ENCODE data around the gene RET.

Gene RET

DNA sequence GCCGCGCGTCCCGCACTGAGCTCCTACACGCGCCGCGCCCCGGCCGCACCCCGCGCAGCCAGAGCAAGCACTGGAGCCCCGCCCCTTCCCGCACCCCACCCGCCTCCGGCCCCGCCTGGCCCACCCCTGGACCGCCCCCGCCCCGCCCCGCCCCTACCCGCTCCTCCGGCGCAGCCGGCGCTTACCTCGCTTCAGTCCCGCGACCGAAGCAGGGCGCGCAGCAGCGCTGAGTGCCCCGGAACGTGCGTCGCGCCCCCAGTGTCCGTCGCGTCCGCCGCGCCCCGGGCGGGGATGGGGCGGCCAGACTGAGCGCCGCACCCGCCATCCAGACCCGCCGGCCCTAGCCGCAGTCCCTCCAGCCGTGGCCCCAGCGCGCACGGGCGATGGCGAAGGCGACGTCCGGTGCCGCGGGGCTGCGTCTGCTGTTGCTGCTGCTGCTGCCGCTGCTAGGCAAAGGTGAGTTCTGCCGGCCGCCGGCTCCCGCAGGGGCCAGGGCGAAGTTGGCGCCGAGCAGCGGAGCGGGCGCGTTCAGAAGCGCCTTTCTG is at the start of gene RET:
RET (plus strand) TSS at position 194 of the 545 bp plus-strand sequence; CDS start at position 384, 190 bp downstream.
- no peak for DNase-seq

DNA sequence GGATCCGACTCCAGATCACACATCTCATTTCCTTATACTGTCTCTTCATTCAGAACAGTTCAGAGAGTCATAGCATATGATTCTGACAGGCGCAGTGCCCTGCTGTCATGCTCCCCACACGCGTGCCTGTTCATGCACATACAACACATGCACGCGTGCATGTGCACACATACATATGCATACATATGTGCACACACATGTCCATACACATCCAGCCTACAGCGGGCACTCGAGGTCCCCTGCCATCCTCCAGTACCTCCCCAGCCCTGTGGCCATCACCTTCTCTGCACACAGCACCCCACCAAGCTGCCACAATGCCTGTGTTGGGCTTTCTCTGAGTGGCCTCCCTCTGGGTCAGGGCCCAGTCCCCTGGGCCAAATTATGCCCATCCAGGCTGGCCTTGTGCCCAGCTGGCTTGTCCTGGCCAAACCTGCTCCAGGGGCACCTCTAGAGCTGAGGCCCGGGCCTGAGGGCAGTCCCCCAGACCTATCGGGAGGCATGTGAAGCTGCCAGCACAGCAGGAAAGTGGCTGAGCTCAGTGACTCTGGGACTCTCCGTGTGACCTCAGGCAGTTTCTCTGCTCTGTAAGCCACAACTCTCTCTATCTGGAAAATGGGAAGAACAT is 49.4 kb upstream of the RET start:
- no peak for DNase-seq

DNA sequence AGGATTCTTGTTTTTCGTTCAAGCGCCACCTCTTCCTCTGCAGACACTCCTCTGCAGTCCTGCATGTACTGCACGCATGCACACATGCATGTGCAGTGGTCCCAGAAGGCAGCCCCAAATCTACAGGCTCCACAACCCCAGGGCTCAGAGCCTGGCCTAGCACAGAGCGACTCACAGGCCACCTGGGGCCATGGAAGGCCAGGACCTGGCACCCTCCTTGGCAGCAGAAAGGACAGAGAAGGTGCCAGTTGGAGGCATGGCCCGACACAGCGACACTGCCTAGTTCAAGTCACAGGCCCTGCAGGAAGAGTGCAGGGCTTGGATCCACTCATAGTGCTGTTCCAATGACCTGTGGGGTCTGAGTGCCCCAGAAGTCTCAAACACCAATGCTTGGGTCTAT is 48.7 kb upstream of the RET start:
- no peak for DNase-seq

- no peak for DNase-seq
Measured at GRCh38 chr10:43029043-43029442, 47.8 kb upstream of the RET start.

DNA sequence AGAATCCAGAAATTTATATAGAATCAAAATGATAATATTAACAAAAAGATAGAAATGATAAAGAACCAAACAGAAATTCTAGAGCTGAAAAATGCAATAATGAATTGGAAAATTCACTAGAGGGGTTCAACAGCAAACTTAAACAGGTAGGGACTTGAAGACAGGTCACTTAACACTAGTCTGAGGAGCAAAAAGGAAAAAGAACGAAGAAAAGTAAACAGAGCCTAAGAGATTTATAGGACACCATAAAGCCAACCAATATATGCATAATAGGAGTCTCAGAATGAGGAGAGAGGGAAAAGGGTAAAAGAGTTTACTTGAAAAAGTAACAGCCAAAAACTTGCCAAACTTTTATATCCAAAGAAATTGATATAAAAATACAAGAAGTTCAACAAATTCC is 44.3 kb upstream of the RET start:
- DNase-seq: no peak

GRCh38 chr10:43035800-43036199 is 41.1 kb upstream of the RET start:
- DNase-seq: no peak

DNA sequence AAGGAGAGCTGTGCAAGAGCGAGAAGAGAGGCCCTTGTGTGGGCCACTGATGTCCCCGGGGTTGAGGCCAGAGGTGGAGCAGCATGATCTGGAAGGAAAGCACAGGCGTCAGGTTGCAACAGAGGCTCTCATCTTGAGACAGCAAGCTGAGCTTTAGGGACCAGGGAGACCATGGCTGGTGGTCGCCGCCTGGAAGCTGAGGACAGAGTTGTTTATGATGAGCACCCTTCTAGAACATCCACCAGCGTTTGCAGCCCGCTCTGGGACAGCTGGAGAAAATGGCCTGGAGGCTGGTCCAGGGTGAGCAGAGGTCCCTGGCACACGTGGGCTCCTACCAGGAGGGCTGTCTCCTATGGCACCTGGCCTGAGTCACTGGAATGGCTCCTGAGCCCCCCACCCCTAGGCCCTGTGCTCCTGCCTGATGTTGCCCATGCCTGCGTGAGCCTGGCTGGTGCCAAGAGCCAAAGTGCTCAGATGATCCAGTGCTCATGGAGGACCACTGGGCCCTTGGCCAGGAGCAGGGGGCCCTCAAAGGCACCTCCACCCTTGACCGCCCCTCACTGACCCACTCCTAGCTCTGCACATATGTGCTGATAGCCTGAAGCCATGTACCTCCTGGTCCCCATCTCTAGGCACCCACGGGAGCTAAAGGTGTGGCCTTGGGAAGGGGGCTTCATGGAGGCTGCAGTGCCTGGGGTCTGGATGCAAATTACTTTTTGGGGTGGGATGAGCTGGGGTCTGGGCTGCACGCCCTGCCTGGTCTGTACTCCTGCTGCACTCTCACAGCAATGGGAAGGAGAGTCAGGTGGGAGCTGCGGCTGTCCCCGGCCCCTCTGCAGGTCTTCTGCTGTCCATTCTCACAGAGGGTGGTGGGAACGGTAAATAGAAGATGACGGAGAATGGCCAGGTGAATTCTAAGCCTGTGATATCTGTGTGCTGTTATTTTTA is 40.1 kb upstream of the RET start:
- DNase-seq: no peak

DNA sequence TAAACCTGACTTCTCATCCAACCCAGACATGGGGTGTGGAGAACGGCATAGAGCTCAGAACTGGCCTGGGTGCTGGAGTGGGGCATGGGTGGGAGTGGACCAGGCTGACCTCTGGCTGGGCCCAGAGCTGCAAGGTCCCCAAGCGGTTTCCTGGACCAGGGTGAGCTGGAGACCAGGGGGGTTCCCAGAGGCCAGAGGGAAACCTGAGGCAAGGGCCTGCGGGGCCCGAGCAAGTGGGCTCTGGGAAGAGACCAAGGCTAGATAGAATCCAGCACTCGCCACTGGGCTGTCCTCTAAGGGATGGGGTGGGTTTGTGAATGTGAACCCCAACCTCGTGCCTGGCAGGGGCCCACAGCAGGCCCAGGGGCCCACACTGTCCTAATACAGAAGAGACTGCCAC is 39.4 kb upstream of the RET start:
- DNase-seq: no peak

DNA sequence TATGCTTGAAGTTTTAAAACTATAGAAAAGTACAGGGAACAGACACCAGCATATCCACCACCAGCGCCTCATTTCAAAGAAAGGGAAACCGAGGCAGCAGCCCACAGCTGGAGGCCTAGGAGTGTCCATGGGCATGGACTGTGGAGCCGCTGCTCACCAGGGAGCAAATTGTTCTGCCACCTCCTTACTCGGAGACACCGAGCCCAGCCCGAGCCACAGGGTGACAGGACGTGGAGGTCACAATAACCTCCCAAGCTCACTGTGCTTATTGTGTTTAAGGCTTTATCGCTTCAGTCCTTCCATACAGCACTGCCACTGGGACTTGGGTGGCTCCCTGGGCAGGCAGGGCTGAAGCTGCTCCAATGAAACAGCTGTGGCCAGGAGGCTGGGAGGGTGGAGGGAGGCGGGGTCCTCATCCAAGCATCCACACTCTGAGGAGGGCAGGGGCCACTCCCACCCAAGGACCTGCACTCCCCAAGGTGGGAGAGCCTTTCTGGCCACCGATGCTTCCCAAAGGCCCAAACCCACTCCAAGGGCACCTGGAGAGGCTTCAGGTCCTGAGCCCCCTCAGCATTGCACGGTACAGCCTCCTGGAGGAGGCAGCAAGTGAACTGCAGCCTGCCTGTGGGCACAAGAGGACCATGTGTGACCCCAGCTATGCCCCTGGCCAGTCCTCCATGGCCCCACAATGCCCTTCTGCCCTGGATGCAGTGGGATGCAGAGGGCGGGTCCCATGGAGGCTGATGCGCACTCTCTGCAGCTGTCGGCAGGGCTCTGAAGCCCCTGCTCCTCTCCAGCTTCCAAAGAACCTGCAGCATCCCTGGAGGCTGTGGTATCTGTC is 38.7 kb upstream of the RET start:
- no peak for DNase-seq

GRCh38 chr10:43038783-43039623 is 37.9 kb upstream of the RET start:
- no peak for DNase-seq

- DNase-seq: no peak
Measured at GRCh38 chr10:43039624-43040481, 37.0 kb upstream of the RET start.

- DNase-seq: no peak
Measured at GRCh38 chr10:43040482-43041256, 36.2 kb upstream of the RET start.

- DNase-seq: no peak
Measured at GRCh38 chr10:43041422-43042342, 35.2 kb upstream of the RET start.

GRCh38 chr10:43042503-43043341 is 34.1 kb upstream of the RET start:
- DNase-seq: no peak

DNA sequence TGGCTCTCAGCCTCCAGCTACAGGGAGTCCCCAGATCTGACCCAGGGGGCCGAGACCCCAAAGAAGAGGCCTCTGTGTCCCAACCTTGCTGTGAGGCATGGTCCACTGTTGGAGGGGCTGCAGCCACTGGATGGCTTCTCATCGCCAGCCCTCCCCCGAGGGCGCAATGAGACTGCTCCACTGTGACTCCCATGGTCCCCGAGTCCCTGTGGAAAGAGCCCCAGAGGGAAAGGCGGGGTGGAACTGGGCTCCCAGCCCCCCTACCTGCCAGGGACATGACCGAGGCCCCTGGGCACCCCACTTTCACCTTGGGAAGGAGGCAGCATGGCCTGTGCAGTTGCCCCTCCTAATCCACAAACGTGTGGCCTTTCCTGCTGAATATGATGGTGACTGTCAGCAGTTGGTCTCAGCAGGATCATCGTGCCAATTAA is 33.5 kb upstream of the RET start:
- no peak for DNase-seq

DNA sequence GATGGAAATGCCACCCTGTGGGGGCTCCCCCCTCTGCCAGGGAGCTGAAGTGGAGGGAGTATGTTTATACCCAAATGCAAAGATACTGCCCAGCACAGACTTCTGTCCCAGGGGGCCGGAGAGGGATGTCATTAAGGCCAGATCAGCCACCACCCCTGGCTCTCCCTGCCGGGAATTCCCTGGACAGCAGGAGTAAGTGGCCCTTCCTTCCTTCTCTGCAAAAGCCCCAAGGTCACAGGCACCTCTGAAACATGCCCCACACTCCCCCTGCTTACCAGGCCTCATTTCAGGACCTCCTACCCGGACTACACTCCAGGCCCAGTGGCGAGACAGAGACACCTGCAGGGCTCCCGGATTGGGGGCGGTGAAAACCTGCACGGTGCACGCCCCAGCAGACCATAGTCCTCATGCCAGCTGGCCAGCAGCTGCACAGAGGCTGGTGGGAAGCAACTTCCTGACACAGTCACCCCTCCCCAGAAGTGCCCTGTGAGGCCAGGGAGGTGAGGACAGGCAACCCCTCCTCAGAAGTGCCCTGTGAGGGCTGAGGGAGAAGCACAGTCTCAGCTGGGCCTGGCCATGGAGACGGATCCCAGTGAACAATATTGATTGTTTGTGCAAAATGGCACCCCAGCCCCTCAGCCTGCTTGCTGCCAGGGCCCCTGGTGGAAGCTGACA is 33.0 kb upstream of the RET start:
- DNase-seq: no peak

DNA sequence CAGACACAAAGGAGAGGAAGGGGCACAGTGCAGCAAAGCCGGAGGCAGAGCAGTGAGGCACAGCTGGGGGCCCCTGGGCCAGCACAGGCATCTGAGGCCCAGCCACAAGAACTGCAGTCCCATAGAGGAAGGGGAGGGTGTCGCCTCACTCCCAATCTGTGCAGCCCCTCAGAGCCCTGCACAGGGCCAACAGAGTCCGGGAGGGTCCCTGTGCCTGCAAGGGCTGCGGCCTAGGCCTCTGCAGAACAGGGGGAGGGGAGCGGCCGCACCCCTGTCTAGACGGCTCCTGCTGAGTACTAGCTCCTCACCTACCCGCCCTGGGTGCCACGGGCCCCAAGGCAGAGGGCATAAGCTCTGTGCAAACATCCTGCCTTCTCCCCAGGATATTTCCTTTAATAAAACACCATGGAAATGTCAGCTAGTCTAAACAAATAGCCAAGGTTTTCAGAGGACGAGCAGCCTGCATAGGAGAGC is 32.4 kb upstream of the RET start:
- no peak for DNase-seq

All from NCI-H2171 (cell line).